ENCODE measurements around the gene CD177. TPM values are rescaled to one million over a fixed set of nuclear protein-coding genes. Genes with fewer than 3 reads are reported as not detected.
"Not testable (repeated sequence)": the region's sequence is repeated elsewhere in the genome, so short reads cannot be mapped to it uniquely, and the experiment has no call there.

CD177 gene
- total RNA-seq, 1 donor from 2014 or later: not detected

- H3K9me3 Mint-ChIP-seq; H3K4me1 Mint-ChIP-seq (ENCODE audit: low read depth); H3K4me3 Mint-ChIP-seq; intact Hi-C loops (cut with micrococcal nuclease); H3K27ac Mint-ChIP-seq; H3K27me3 Mint-ChIP-seq (ENCODE audit: insufficient read depth); H3K36me3 Mint-ChIP-seq (ENCODE audit: low read depth); DNase-seq (ENCODE audit: low spot score): not testable (repeated sequence)
Observed at GRCh38 chr19:43339243-43339930, 14.1 kb upstream of the CD177 start.

GRCh38 chr19:43340101-43340500 is 13.4 kb upstream of the CD177 start:
- DNase-seq (ENCODE audit: low spot score); H3K27me3 Mint-ChIP-seq (ENCODE audit: insufficient read depth); H3K36me3 Mint-ChIP-seq (ENCODE audit: low read depth); intact Hi-C loops (cut with micrococcal nuclease); H3K9me3 Mint-ChIP-seq; H3K4me1 Mint-ChIP-seq (ENCODE audit: low read depth); H3K27ac Mint-ChIP-seq; H3K4me3 Mint-ChIP-seq: not testable (repeated sequence)

- H3K27me3 Mint-ChIP-seq (ENCODE audit: insufficient read depth); H3K27ac Mint-ChIP-seq; H3K4me1 Mint-ChIP-seq (ENCODE audit: low read depth); H3K36me3 Mint-ChIP-seq (ENCODE audit: low read depth); H3K9me3 Mint-ChIP-seq; DNase-seq (ENCODE audit: low spot score); H3K4me3 Mint-ChIP-seq; intact Hi-C loops (cut with micrococcal nuclease): not testable (repeated sequence)
Observed at GRCh38 chr19:43341098-43341497, 12.4 kb upstream of the CD177 start.

- intact Hi-C loops (cut with micrococcal nuclease); H3K4me1 Mint-ChIP-seq (ENCODE audit: low read depth); DNase-seq (ENCODE audit: low spot score); H3K27me3 Mint-ChIP-seq (ENCODE audit: insufficient read depth); H3K36me3 Mint-ChIP-seq (ENCODE audit: low read depth); H3K4me3 Mint-ChIP-seq; H3K9me3 Mint-ChIP-seq; H3K27ac Mint-ChIP-seq: not testable (repeated sequence)
Observed at GRCh38 chr19:43342104-43342503, 11.4 kb upstream of the CD177 start.

GRCh38 chr19:43344347-43344925 is 9.1 kb upstream of the CD177 start:
- H3K27ac Mint-ChIP-seq; H3K9me3 Mint-ChIP-seq; H3K36me3 Mint-ChIP-seq (ENCODE audit: low read depth); DNase-seq (ENCODE audit: low spot score); H3K4me1 Mint-ChIP-seq (ENCODE audit: low read depth); intact Hi-C loops (cut with micrococcal nuclease); H3K27me3 Mint-ChIP-seq (ENCODE audit: insufficient read depth); H3K4me3 Mint-ChIP-seq: not testable (repeated sequence)

- H3K9me3 Mint-ChIP-seq; H3K4me1 Mint-ChIP-seq (ENCODE audit: low read depth); H3K4me3 Mint-ChIP-seq; DNase-seq (ENCODE audit: low spot score); H3K27me3 Mint-ChIP-seq (ENCODE audit: insufficient read depth); intact Hi-C loops (cut with micrococcal nuclease); H3K36me3 Mint-ChIP-seq (ENCODE audit: low read depth); H3K27ac Mint-ChIP-seq: not testable (repeated sequence)
Observed at GRCh38 chr19:43349813-43350212, 3.7 kb upstream of the CD177 start.

GRCh38 chr19:43351998-43352746 is 1.3 kb upstream of the CD177 start:
- no peak overlapping the region for H3K27ac Mint-ChIP-seq
- peaks cover 2% of the 10 kb centered on the region for H3K27me3 Mint-ChIP-seq (ENCODE audit: insufficient read depth)
- no peaks in the 10 kb centered on the region for H3K36me3 Mint-ChIP-seq (ENCODE audit: low read depth)
- no peaks in the 10 kb centered on the region for H3K4me1 Mint-ChIP-seq (ENCODE audit: low read depth)
- H3K9me3 Mint-ChIP-seq: no peaks in the 10 kb centered on the region
- DNase-seq (ENCODE audit: low spot score): no peak
- H3K4me3 Mint-ChIP-seq: no peak overlapping the region
- intact Hi-C loops (cut with micrococcal nuclease): no loop called here

- no peak for DNase-seq (ENCODE audit: low spot score)
- Mint-ChIP-seq H3K4me3 (no peak overlapping the region), H3K9me3 (no peaks in the 10 kb centered on the region), H3K4me1 (ENCODE audit: low read depth) (no peaks in the 10 kb centered on the region), H3K36me3 (ENCODE audit: low read depth) (no peaks in the 10 kb centered on the region), H3K27ac (no peak overlapping the region), H3K27me3 (ENCODE audit: insufficient read depth) (peaks cover 2% of the 10 kb centered on the region)
- intact Hi-C loops (cut with micrococcal nuclease): no loop called here
Observed at GRCh38 chr19:43354305-43354627, 780 bp downstream of the CD177 start.

GRCh38 chr19:43356749-43357148 is 3.3 kb downstream of the CD177 start:
- H3K36me3 Mint-ChIP-seq (ENCODE audit: low read depth); H3K4me1 Mint-ChIP-seq (ENCODE audit: low read depth); intact Hi-C loops (cut with micrococcal nuclease); H3K9me3 Mint-ChIP-seq; H3K4me3 Mint-ChIP-seq; H3K27ac Mint-ChIP-seq; H3K27me3 Mint-ChIP-seq (ENCODE audit: insufficient read depth); DNase-seq (ENCODE audit: low spot score): not testable (repeated sequence)

- intact Hi-C loops (cut with micrococcal nuclease): no loop called here
- no peak overlapping the region for H3K27ac Mint-ChIP-seq
- peaks cover 2% of the 10 kb centered on the region for H3K27me3 Mint-ChIP-seq (ENCODE audit: insufficient read depth)
- H3K36me3 Mint-ChIP-seq (ENCODE audit: low read depth): no peaks in the 10 kb centered on the region
- H3K4me1 Mint-ChIP-seq (ENCODE audit: low read depth): no peaks in the 10 kb centered on the region
- no peak overlapping the region for H3K4me3 Mint-ChIP-seq
- H3K9me3 Mint-ChIP-seq: no peaks in the 10 kb centered on the region
- no peak for DNase-seq (ENCODE audit: low spot score)
Observed at GRCh38 chr19:43362179-43362578, 8.7 kb downstream of the CD177 start.

GRCh38 chr19:43362745-43363144 is 9.3 kb downstream of the CD177 start:
- Mint-ChIP-seq H3K27ac (no peak overlapping the region), H3K4me1 (ENCODE audit: low read depth) (no peaks in the 10 kb centered on the region), H3K4me3 (no peak overlapping the region), H3K27me3 (ENCODE audit: insufficient read depth) (peaks cover 2% of the 10 kb centered on the region), H3K36me3 (ENCODE audit: low read depth) (no peaks in the 10 kb centered on the region), H3K9me3 (no peaks in the 10 kb centered on the region)
- intact Hi-C loops (cut with micrococcal nuclease): no loop called here
- DNase-seq (ENCODE audit: low spot score): no peak

- H3K4me1 Mint-ChIP-seq (ENCODE audit: low read depth); H3K27me3 Mint-ChIP-seq (ENCODE audit: insufficient read depth); H3K9me3 Mint-ChIP-seq; H3K36me3 Mint-ChIP-seq (ENCODE audit: low read depth); H3K4me3 Mint-ChIP-seq; H3K27ac Mint-ChIP-seq; DNase-seq (ENCODE audit: low spot score); intact Hi-C loops (cut with micrococcal nuclease): not testable (repeated sequence)
Observed at GRCh38 chr19:43365677-43366076, 12.2 kb downstream of the CD177 start.

- H3K27ac Mint-ChIP-seq: no peak overlapping the region
- H3K4me3 Mint-ChIP-seq: no peak overlapping the region
- H3K36me3 Mint-ChIP-seq (ENCODE audit: low read depth): no peaks in the 10 kb centered on the region
- no peak for DNase-seq (ENCODE audit: low spot score)
- H3K27me3 Mint-ChIP-seq (ENCODE audit: insufficient read depth): peaks cover 2% of the 10 kb centered on the region
- H3K9me3 Mint-ChIP-seq: no peaks in the 10 kb centered on the region
- intact Hi-C loops (cut with micrococcal nuclease): no loop called here
- H3K4me1 Mint-ChIP-seq (ENCODE audit: low read depth): no peaks in the 10 kb centered on the region
Observed at GRCh38 chr19:43367822-43368221, 14.3 kb downstream of the CD177 start.

Measured in activated T-helper 1 cell treated with anti-CD3 and anti-CD28 coated beads, Interleukin-12 subunit alpha, Interleukin-12 subunit beta, Interleukin-2, Interleukin-4 antibody, amounts not matched to agents 30 ng/mL and 10 ng/mL and 1 ng/mL, durations not matched to agents 14 hours and 24 hours and 36 hours (primary cell).